GM12878 (cell line): ENCODE measurements around the gene FLVCR2. TPM values are rescaled to one million over a fixed set of nuclear protein-coding genes. Genes with fewer than 3 reads are reported as not detected.

Experiments
- ATAC-seq: fragments of 200-7000 bp; cut with Tn5 transposase; 3 replicates; pipeline ENCODE4 v1.9.1; 2020; ENCODE audit warnings: mild to moderate bottlenecking, moderate library complexity
- BruUV-seq: library from RNA; stranded (reverse); fragments of 400-500 nt; replicated peaks from 2 replicates; lab custom pipeline; 2021; lab: Mats Ljungman, UMichigan
- CTCF ChIA-PET: fragments of 300-600 bp; sonication (Branson Sonifier 250); formaldehyde crosslinking; extraction: SDS; loops from one replicate; lab custom pipeline; 2021; ENCODE audit warnings: inconsistent platforms; lab: Yijun Ruan, JAX
- POLR2A ChIA-PET: fragments of 350-600 bp; formaldehyde crosslinking; extraction: SDS; loops from one replicate; lab custom pipeline; 2021; ENCODE audit warnings: inconsistent platforms; lab: Charles Lee
- RAD21 ChIA-PET: fragments of 300-600 bp; sonication (Branson Sonifier 250); formaldehyde crosslinking; loops from one replicate; lab custom pipeline; 2023; ENCODE audit warnings: antibody characterized with exemption; ENCODE audit not compliant: unreplicated experiment; lab: Charles Lee
- SMC1A ChIA-PET: fragments of 300-600 bp; sonication (Branson Sonifier 250); formaldehyde crosslinking; loops from one replicate; lab custom pipeline; 2023; ENCODE audit not compliant: unreplicated experiment, uncharacterized antibody; lab: Charles Lee
- DNase-seq: peaks from one replicate; pipeline ENCODE4 v3.0.0-alpha.2; 2011; ENCODE audit warnings: low read depth, low spot score
- FAIRE-seq: peaks from 3 replicates; lab custom pipeline; 2011; peaks lifted over from hg19 to GRCh38; lab: Jason Lieb, UNC
- H2AFZ ChIP-seq: 2 replicates; pipeline ENCODE4 v1.6.0; 2011; ENCODE audit warnings: low read depth, low read length, control low read depth; ENCODE audit not compliant: control insufficient read depth
- H3K27ac ChIP-seq: 2 replicates; pipeline ENCODE4 v1.5.1; 2011; ENCODE audit warnings: control low read depth; ENCODE audit not compliant: control insufficient read depth, insufficient read depth
- H3K27me3 ChIP-seq, 2 experiments: replicated peaks in 1 of 2; 2 replicates each; pipeline versions ENCODE4 v1.6.0 to v1.6.1; 2011; ENCODE audit warnings: low read length in 1 of 2; ENCODE audit not compliant: control insufficient read depth in 2 of 2, insufficient read depth in 2 of 2
- H3K36me3 ChIP-seq, 2 experiments: 2 replicates each; pipeline ENCODE4 v1.5.1; 2011; ENCODE audit warnings: low read length in 1 of 2; ENCODE audit not compliant: control insufficient read depth in 2 of 2, insufficient read depth in 2 of 2
- H3K4me1 ChIP-seq: 2 replicates; pipeline ENCODE4 v1.6.1; 2011; ENCODE audit warnings: mild to moderate bottlenecking, low read length, moderate library complexity, mixed read lengths; ENCODE audit not compliant: control insufficient read depth, insufficient read depth
- H3K4me2 ChIP-seq: 2 replicates; pipeline ENCODE4 v1.6.0; 2011; ENCODE audit warnings: control low read depth; ENCODE audit not compliant: control insufficient read depth, insufficient read depth
- H3K4me3 ChIP-seq: fragments of 200-600 bp; sonication (generic); 2 replicates; pipeline ENCODE4 v1.5.1; 2016
- H3K79me2 ChIP-seq: 2 replicates; pipeline ENCODE4 v1.6.0; 2011; ENCODE audit warnings: low read length; ENCODE audit not compliant: control insufficient read depth, insufficient read depth
- H3K9ac ChIP-seq: 2 replicates; pipeline ENCODE4 v1.8.0; 2011; ENCODE audit warnings: low read length, control low read depth, mixed read lengths; ENCODE audit not compliant: control insufficient read depth, insufficient read depth
- H3K9me3 ChIP-seq: replicated peaks from 3 replicates; pipeline ENCODE4 v1.5.1; 2011; ENCODE audit warnings: mild to moderate bottlenecking, low read length; ENCODE audit not compliant: control insufficient read depth, insufficient read depth
- H4K20me1 ChIP-seq: 2 replicates; pipeline ENCODE4 v1.6.0; 2011; ENCODE audit not compliant: control insufficient read depth, insufficient read depth
- CHD1 ChIP-seq: IDR thresholded peaks from 2 replicates; pipeline ENCODE4 v1.6.1; 2012; ENCODE audit warnings: low read depth, low read length, improper control_type of control experiment
- ESRRA ChIP-seq: IDR thresholded peaks from 2 replicates; pipeline ENCODE4 v1.6.1; 2012; ENCODE audit warnings: mild to moderate bottlenecking, low read length, improper control_type of control experiment
- GATAD2B ChIP-seq: fragments of 450-650 bp; conservative IDR thresholded peaks from 2 replicates; pipeline ENCODE4 v1.6.1; 2017; ENCODE audit warnings: low read depth, mild to moderate bottlenecking, moderate library complexity
- MTA2 ChIP-seq: fragments of 450-650 bp; IDR thresholded peaks from 2 replicates; pipeline ENCODE4 v1.6.1; 2016; ENCODE audit warnings: low read depth, mild to moderate bottlenecking, moderate library complexity
- MYC ChIP-seq: IDR thresholded peaks from 2 replicates; pipeline ENCODE4 v1.6.1; 2011; ENCODE audit warnings: mild to moderate bottlenecking, low read length, moderate library complexity, inconsistent platforms; ENCODE audit not compliant: insufficient read depth, insufficient replicate concordance, insufficient read length, severe bottlenecking
- SMAD5 ChIP-seq: IDR thresholded peaks from 2 replicates; pipeline ENCODE4 v1.6.1; 2016; ENCODE audit warnings: antibody characterized with exemption, low read depth
- ZBED1 ChIP-seq: IDR thresholded peaks from 2 replicates; pipeline ENCODE4 v1.6.1; 2016; ENCODE audit warnings: borderline replicate concordance
- WGBS: methylation state at CpG from one replicate; pipeline ENCODE4 v1.1.6; 2016; ENCODE audit warnings: low lambda C conversion rate; ENCODE audit not compliant: insufficient replicate concordance, insufficient coverage; ENCODE audit errors: missing lambda C conversion rate; 5-methylcytosine and 5-hydroxymethylcytosine counted together
- in situ Hi-C: fragments of 300-500 bp; cut with MboI; formaldehyde crosslinking; loops from 9 replicates; pipeline ENCODE4 v1.14.3; 2018; ENCODE audit warnings: mixed read lengths
- intact Hi-C: fragments of 100-400 bp; cut with micrococcal nuclease; formaldehyde crosslinking; loops from one replicate; pipeline ENCODE4 v1.14.2; 2022; ENCODE audit not compliant: unreplicated experiment
- polyA plus RNA-seq, 11 experiments: library from polyadenylated mRNA; depleted of rRNA in 4 of 11; unstranded in 6 of 11; stranded (reverse) in 5 of 11; fragments of >200 nt; fragmentation: Nextera tagmentation in 4 of 11; fragmentation: Illumina TruSeq in 1 of 11; extraction: Ambion mirVana in 4 of 11; extraction: Trizol in 1 of 11; gene quantifications; 1 replicate in 1 of 11; 2 replicates in 10 of 11; pipeline versions ENCODE4 v1.2.1 to v1.2.3, GENCODE V29; 2011 to 2016; ENCODE audit warnings: inconsistent platforms in 2 of 11, missing spikeins in 2 of 11, low read depth in 1 of 11
- total RNA-seq, 4 experiments: library from RNA; depleted of rRNA in 3 of 4; stranded (reverse); fragments of >200 nt in 3 of 4; fragmentation: Illumina TruSeq in 1 of 4; extraction: Trizol in 1 of 4; gene quantifications; 2 replicates each; pipeline versions ENCODE4 v1.2.1 to v1.2.3, GENCODE V29; 2013 to 2021
- TF ChIP-seq, protein P1 (sequence below): fragments of 450-650 bp; IDR thresholded peaks from 2 replicates; pipeline ENCODE4 v1.6.1; 2016; ENCODE audit warnings: mild to moderate bottlenecking

FLVCR2 gene
- total and polyA plus RNA-seq, 10 of the 15 experiments (the other 5 are each of a cell fraction or from before 2014, with no cell fraction given): 0.24 to 3.7 (median 1.6) TPM

DNA sequence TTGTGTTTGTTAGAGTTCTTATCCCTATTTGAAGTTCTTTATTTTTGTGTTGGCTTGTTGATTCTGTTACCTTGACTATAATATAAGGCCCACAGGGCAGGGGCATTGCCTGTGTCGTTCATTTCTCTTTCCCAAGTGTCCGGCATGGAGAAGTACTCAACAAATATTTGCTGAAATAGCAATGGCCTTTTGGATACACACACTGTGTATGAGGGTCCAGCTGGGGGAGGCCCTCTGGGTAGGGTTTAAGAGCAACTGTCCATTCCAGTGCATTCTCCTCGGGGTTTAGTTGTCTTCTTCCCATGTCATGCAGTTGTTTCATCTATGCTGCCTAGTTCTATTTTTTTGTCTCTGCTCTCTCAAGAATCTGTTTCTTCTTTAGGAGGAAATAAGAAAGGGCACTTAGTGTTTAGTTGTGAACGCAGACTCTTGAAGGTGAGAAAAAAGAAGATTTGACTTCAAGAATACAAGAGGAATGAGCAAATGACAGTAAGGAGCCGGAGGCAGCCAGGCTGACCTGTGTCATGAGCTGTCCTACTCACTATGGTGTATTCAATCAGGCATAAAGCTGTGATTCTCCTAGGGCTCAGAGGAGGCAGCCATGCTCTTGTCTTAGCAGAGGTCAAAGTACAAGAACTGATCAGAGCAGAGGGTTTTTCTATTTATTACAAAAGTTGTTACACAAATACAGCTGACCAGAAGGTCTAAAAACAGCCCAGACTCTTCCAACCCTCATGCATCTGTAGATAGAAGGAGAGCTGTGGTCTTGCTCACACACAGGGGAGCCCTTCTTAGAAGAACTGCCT is 72.0 kb downstream of the FLVCR2 start (continued):
- TF ChIP-seq, protein P1, sequence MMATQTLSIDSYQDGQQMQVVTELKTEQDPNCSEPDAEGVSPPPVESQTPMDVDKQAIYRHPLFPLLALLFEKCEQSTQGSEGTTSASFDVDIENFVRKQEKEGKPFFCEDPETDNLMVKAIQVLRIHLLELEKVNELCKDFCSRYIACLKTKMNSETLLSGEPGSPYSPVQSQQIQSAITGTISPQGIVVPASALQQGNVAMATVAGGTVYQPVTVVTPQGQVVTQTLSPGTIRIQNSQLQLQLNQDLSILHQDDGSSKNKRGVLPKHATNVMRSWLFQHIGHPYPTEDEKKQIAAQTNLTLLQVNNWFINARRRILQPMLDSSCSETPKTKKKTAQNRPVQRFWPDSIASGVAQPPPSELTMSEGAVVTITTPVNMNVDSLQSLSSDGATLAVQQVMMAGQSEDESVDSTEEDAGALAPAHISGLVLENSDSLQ: no peak
- TF ChIP-seq ESRRA (no peak), CHD1 (no peak), MYC (no peak)
- TF ChIP-seq, all 136 proteins: peak for 0

DNA sequence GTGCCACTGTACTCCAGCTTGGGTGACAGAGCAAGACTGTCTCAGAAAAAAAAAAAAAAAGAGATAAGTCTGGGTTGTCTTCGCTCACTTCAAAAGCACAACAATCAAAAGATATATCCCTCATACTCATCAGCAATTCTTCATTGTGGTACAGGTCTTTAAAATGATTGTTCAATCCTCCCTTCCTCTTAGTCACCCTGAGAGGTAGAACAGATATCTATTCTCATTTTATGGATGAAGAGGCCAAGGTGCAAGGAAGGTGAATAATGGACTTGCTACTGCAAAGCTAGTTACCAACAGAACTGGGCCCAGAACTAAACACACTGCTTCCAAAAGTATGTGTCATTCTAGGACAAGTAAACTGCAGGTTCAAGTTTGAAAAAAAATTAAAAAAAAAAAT is 75.1 kb downstream of the FLVCR2 start:
- in situ Hi-C loops: loop anchor here (5.0 to 10.0 kb wide), 2 partner anchors 76 to 529 kb away; partner anchors contain the start of genes FLVCR2 and NEK9
- ChIA-PET RAD21 (interaction anchor here (0.6 to 13.7 kb wide), 19 partner anchors 10 to 348 kb away, joined by 3 to 320 read pairs (median 4); partner anchors contain the start of genes BATF and FLVCR2), CTCF (interaction anchor here (0.6 to 13.0 kb wide), 35 partner anchors 10 to 529 kb away, joined by 3 to 578 read pairs (median 7); partner anchors contain the start of genes BATF, FLVCR2 and TGFB3), SMC1A (interaction anchor here (1.0 to 12.4 kb wide), 13 partner anchors 10 to 164 kb away, joined by 3 to 375 read pairs (median 6); partner anchors contain the start of genes BATF and FLVCR2), POLR2A (interaction anchor here (0.7 to 1.9 kb wide), 5 partner anchors 30 to 650 kb away, joined by 3 to 12 read pairs (median 4); partner anchors contain the start of gene FLVCR2)
- Histone ChIP-seq H3K36me3 (peaks cover 5 to 30% of the 10 kb centered on the region in 2 experiments), H3K4me3 (no peak overlapping the region), H3K4me1 (no peaks in the 10 kb centered on the region), H3K9ac (no peak overlapping the region), H4K20me1 (no peaks in the 10 kb centered on the region), H3K4me2 (no peak overlapping the region), H2AFZ (no peak overlapping the region), H3K79me2 (peaks cover 4% of the 10 kb centered on the region), H3K9me3 (no peaks in the 10 kb centered on the region), H3K27me3 (no peaks in the 10 kb centered on the region), H3K27ac (no peak overlapping the region)
- no peak for ATAC-seq
- DNase-seq: no peak
- TF ChIP-seq GATAD2B (no peak), SMAD5 (no peak), ZBED1 (no peak), MTA2 (no peak)
- no peak for FAIRE-seq
- WGBS: 86% methylated on average over 1 of the region's 1 CpG
- intact Hi-C loops: loop anchor here (10.0 kb wide), 1 partner anchor 519 kb away; no protein-coding TSS in a partner anchor
- no TSS peak for BruUV-seq
